Hematopoietic multipotent progenitor cell treated with erythropoietin and hydrocortisone succinate and interleukin-3 and kit ligand, for 6 days (in vitro differentiated cells): ENCODE data around the gene ITGB2.
A peak's percentile ranks its signal among the peaks of the same experiment; 100 is the strongest.
"Not testable (repeated sequence)": the region's sequence is repeated elsewhere in the genome, so short reads cannot be mapped to it uniquely, and the experiment has no call there.

Experiments
- DNase-seq: peaks from one replicate; pipeline ENCODE4 v3.0.0-alpha.2; 2015

Gene ITGB2

DNA sequence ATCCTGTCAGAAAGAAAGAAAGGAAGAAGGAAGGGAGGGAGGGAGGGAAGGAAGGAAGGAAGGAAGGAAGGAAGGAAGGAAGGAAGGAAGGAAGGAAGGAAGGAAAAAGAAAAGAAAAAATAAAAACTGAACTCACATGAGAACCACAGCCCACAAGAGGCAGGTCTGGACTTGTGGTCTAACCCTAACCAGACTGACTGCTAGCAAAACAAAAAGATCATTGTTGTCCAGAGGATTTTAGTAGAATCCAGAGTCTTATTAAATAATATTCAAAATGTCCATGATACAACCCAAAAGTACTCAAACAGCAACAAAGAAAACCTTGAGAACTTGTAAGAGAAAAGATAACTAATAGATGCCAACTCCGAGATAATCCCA, 4.7 kb upstream of the ITGB2 start:
- DNase-seq: no peak

DNA sequence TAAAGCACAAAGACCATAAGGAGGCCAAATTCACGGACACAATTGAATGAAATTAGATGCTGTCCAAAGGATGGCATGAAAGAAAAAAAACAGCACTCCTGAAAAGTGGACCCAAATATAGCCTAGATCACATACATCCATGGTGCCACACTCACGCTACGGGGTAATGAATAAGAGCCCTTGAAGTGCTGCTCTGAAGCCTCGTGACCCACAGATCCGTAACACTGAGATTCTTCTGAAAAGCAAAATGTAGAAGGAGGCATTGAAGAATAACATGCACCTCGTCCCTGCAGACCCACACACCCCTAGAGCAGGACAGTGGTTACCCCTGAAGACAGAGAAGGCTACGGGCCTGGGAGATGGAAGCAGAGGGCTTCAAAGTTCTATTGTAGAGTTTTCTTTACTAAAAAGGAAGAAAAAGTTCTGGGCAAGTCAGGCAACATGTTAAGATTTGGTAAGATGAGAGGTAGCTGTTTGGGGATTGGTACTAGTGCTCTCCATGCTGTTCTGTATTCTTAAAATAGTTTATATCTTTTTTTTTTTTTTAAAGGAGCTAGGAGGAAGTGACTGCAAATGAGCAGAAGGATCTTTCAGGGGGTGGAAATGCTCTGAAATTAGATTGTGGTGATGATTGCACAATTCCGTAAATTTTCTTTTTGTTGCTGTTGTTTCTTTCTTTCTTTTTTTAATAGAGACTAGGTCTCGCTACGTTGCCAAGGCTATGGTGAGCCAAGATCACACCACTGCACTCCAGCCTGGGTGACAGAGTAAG, 4.1 kb upstream of the ITGB2 start:
- DNase-seq: peak; percentile 55

DNA sequence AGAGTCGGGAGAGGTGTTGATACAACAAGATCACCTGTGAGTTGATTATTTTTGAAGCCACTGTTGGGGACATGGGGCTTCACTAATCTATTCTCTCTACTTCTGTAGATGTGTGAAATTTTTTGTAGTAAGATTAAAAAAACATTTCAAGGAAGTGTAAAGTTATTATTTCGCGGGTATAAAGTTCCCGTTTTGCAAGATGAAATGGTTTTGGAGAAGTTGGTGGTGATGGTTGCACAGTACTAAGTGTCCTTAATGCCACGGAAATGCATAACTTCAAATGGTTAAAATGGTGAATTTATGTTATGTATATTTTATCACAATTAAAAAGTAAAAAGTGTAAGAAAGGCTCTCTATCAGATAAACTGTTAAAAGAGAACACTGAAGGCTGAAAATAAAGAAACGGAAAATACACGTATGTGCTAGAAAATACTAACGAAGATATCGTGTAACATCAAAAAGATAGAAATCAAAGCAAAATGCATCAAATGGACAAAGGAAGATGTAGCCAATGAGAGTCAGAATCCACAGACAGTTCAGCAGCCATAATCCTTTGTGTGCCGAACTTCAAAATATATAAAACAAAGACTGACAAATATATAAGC, 2.9 kb upstream of the ITGB2 start:
- peak; percentile 47 for DNase-seq

DNA sequence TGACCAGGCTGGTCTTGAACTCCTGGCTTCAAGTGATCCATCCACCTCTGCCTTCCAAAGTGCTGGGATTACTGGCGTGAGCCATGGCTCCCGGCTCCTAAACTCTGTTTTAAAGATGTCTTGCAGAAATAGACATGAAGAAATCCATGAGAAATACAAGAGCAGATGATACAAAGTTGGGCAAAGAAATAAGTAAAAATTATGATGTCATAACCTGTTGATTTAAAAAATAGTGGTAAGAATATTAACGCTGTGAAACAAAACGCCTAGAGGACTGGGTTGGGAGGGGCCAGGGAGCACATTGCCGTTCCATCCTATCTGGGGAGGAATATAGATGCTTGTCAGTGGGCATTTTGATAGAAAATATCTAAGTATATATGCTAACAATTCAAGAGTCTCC, 1.2 kb upstream of the ITGB2 start:
- no peak for DNase-seq

DNA sequence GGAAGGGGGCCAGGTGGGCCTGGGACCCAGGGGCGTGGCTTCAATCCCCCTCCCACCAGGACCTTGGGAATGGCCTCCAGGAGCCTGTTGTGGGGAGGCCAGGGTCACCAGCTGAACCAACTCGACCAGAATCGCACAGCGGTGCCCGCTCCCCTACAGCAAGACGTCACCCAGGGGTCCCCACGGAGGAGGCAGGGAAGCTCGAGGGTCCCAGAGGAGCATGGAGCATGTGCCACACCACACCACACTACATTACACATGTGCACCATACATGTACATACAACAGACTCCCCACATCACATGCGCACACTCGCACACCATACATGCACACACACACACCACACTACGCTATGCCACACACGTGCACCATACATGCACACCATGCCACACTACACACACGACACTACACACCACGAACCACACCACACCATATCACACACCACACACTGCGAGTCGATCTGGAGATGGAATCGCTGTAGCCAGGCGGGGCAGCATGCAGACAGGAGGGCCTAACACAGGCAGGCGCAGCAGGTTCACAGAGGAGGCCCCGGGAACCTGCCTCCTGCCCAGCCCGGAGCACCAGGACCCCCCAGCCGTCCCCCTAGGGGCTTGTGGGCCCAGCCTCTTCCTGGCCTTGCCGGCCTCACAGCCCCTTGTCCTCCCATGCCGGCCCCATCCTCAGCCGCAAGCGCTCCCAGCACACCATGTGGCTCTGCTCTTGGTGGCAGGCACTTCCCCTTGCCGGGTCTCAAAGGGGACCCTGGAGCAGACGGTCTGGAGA, 596 bp downstream of the ITGB2 start:
- peak; percentile 60 for DNase-seq

DNA sequence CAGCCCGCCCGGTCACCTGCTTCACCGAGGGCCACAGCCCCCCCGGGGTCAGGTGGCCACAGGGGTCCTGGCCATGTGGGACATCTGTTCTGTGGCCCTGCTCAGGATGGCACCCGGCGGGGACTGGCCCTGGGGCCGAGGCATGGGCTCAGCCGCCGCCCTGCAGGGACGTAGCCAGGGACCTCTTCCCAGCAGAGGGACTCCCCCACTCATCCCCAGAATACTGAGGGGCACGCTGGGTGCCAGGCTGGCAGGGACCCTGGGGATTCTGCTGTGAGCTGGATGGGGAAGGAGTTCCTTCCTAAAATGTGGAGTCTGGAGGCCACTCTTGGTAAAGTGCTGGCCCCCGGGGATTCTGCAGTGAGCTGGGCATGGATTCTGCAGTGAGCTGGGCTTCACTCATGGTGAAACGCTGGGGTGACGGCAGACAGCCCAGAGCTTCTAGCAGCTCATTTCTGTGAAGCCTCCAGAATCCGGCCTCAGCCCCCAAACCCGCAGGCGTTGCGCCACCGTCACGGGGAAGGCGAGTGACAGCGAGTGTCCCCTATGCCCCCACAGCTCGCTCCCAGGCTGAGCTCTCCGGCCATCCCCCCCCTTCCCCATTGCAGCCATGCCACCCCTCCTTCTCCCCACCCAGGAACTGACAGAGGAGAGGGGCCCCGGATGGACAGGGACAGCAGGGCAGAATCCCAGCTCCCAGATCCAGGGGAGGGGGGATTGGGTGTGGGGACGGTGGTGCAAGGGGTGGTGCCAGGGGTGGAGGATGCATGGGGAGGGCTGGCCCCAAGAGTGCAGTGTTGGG, 1.4 kb downstream of the ITGB2 start:
- peak; percentile 60 for DNase-seq

DNA sequence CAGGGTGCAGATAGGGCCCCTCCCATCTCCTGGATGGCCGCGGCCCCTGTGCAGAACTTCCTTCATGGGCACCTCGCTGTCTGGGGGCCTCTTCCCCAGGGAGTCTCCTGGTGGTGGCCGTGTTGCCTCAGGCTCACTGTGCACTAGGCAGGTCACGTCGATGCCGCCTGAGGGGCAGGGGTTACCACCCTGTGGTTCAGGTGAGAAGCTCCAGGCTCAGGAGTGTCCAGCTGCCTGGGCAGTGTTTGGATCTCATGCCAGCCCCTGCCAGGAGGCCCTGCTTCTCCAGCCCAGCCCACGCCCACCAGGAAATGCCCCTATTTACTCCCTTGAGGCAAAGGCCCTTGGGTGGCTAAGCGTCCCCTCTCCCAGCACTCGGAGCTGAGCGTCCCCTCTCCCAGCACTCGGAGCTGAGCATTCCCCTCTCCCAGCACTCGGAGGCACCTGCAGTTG, 2.1 kb downstream of the ITGB2 start:
- no peak for DNase-seq

DNA sequence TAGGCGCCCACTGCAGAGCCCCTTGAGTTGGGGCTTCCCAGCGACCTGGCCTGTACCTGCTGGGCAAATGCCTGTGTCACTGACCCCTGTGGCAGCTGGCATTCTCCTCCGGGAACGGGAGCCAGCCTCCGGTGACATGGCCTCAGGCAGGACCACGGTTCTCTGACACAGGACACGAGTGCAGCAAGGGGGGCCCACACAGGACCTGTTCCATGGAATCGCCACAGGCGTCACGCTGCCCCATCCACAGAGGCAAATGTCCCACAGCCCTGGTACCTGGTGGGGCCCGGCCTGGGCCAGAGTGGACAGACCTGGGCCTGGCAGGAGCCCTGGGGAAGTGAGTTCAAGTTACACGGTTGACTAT, 2.6 kb downstream of the ITGB2 start:
- no peak for DNase-seq

DNA sequence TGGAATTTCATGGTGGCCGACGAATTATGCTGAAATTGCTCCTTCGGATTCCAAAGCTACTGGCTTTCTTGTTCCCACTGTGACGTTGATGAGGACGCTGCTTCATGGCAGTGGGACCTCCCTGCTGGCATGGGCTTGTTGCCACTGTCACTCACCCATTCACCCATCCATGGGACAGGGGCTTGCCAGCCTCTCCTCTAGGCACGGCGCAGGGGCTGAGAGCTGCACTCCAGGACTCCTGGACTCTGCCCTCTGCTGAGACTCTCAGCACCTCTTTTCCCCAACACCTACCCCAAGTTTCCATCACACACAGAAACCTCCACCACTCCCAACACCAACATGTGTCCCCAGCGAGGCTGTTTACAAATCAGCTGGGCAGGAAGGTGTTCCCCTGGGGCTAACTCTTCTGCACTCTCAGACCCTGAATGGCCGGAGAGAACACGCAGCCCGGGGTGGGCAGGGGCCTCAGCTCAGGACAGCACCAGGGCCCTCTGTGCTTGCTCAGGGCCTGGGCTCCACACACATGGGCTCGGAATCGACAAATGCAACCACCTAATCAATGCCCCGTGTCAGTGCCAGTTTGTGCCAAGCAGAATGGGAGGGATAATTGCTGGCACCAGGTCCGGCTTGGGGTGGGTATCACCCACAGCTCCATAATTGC, 3.1 kb downstream of the ITGB2 start:
- no peak for DNase-seq

DNA sequence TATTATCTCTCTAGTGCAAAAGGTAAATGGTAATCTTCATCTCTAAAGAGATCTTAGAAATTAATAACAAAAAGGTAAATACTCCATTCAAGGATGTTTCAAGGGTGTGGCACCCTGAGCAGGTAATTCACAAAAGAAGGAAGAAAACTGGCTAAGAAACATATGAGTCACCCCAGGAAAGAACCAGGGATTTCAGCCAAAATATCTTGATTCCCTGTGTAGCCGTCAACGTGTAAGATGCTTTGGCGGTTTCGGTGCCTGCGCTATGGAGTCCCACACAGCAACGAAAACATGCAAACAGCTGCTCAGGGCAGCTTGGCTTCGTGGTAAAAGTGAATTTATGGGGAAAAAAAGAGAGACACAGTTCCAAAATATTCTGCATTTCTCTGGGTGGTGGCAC, 3.7 kb downstream of the ITGB2 start:
- DNase-seq: no peak

DNA sequence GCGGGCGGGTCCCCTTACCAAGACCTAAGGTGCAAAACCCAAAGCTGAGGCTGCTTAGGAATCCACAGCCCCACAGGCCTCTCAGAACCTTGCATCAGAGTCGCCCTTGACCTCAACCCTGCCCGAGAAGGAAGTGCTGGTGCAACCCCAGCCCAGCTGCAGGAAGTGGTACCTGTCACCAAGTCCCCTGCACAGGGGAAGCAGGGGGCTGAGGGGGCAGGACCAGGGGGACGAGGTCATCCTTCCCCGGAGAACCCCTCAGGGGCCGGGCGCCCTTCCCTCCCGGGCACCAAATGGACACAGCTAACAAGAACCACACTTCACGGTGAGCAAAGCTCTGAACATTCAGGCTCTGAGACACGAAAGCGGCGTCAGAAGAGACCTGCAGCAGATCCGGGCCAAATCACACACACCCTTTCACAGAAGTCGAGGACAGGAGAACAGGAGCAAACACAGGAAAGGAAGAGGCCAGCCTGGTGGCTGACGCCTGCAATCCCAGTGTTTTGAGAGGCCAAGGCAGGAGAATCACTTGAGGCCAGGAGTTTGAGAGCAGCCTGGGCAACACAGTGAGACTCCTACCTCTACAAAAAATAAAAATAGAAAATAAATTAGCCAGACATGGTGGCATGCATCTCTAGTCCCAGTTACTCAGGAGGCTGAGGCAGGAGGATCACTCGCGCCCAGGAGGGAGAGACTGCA, 6.4 kb downstream of the ITGB2 start:
- DNase-seq: peak; percentile 65

DNA sequence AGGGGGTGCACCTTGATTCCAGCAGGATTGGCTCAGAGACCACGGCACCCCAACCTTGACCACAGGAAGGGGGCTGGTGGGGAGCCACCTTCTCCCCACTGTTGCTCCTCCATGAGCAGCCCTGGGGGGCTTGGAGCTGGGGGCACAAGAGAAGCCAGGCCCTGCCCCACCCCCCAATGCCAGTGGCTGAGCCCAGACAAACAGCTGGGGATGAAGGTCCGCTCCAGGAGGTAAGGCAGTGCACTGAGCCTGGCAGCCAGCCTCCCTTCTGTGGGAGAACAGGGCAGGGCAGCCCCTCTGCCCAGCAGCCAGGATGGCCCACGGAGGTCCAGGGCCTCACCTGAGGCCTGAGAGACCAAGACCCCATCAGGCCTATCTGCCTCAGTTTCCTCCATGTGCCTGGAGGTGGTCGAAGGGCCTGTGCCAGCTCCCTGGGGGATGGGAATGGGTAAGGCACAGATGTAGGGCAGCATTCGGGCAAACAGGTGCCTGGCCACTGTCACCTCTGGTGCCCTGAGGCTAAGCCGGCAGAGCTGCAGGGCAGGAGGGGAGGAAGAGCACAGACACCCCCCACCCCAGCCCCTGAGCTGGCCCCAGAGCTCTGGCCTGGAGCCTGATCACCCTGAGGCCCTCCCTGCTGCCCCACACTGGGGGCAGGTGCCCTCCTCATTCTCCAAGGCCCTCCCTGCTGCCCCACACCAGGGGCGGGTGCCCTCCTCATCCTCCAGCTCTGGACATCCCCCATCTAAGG, 7.1 kb downstream of the ITGB2 start:
- DNase-seq: no peak

DNA sequence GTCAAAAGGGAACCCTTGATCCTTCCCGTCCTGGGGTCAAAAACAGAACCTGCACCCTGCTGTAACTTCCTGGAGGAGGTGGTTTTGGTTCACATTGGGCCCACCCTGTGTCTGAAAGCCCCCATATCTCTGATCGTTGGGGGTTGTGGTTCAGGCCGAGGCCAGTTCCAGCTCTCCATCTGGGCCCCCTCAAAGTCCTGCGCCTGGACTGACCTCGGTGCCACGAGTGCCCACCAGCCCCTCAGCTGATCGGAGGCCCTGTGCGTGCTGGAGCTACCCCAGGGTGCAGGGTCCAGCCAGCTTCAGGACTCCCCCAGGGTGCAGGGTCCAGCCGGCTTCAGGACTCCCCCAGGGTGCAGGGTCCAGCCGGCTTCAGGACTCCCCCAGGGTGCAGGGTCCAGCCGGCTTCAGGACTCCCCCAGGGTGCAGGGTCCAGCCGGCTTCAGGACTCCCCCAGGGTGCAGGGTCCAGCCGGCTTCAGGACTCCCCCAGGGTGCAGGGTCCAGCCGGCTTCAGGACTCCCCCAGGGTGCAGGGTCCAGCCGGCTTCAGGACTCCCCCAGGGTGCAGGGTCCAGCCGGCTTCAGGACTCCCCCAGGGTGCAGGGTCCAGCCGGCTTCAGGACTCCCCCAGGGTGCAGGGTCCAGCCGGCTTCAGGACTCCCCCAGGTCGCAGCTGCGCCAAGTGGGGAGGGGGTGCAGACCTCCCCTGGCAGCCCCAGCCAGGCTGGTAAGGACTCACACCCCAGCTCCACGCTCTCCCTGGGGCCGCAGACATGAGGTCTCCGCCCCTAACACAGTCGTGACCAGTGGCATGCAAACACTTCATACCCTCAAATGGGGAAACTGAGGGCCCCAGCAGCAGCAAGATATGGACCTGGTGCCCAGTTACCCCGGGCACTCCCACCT, 7.9 kb downstream of the ITGB2 start:
- not testable (repeated sequence) for DNase-seq

DNA sequence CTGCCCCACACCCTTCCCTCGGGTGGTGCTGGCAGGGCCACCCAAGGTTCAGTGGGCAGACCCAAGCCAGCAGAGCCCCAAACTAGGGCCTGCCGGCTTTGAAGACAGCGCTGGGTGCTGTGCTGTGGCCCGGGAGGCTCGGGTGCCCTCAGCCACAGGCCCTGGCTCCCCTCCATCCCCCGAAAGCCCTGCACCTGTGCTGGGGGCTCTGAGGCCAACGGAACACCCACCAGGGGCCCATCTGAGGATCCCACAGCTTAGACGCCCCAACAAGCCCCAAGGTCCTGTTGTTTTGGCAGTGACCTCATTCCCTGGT, 8.6 kb downstream of the ITGB2 start:
- no peak for DNase-seq

DNA sequence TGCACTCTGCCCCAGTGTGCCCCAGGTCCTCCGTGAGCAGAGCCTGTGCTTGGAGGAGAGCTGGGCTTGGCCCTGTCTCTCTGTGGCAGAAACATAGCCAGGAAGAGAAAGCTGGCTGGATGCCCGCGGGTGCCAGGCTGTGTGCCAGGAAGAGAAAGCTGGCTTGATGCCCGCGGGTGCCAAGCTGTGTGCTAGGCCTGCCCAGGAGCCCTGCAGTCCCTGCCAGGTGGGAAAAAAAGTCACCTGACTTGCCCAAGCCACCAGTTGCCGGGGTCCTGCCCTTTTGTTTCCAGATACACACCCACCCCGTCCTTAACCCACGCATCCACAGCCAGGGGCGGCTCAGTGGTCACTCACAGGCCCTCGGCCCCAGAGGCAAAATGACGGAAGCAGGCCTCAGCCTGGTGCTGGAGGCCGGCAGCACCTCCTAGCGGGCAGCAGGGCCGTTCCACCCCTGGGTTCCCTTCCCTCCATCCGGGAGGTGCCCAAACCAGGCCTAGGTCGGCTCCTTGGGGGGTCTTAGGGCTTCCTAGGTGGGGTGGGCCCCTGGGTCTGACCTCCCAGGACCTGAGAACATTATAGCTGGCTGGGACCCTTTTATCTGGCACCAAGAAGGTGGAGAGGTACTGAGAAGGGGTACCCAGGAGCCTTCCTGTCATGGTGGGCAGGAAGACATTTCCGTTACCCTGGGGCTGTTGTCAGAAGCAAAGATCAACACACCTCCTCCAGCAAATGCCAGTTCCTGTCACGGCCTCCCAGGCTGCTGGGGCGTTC, 9.1 kb downstream of the ITGB2 start:
- peak; percentile 92 for DNase-seq

DNA sequence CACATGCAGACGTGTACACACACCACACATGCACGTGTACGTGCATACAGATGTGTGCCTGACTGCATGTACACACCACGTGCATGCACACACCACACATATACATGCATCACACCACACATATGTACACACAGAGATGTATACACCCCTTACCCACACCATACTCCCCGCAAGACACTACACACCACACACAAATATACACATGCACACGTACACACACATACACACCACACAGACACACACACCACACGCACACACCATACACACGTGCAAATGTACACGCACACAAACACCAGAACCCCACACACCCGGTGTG, 9.7 kb downstream of the ITGB2 start:
- DNase-seq: no peak

DNA sequence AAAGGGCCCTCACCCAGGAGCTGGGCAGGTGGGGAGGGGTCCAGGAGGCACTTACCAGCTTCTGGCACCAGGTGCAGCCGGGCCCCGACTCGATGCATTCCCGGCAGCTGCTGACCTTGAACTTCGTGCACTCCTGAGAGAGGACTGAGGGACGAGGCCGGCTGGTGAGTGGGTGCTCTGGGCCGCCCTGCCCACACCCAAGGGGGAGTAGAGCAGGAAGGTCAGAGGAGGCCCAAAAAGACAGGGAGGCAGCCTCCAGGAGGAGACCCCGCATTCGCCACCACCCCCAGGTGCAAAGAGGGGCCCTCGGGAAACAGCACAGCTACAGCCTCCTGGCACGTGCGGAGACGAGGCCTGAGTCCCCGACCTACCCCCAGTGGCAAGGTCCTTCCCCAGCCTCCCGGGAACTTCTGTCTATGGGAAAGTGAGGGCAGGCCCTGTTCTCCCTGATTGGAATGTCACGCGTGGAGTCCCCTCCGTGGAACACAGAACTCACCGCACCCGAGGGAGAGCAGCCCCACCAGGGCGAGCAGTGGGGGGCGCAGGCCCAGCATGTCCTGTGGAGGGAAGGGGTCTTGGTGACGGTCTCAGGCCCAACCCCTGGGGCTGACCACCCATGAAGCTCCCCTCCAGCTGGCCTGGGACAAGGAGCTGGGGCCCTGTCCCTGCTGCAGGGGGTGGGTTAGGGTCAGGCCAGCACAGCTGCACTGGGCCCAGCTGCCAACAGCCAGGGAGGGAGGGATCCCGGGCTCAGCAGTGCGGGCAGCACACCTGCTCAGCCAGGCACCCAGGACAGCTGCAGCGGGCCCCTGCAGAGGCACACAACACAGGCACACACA, 10.3 kb downstream of the ITGB2 start:
- no peak for DNase-seq

DNA sequence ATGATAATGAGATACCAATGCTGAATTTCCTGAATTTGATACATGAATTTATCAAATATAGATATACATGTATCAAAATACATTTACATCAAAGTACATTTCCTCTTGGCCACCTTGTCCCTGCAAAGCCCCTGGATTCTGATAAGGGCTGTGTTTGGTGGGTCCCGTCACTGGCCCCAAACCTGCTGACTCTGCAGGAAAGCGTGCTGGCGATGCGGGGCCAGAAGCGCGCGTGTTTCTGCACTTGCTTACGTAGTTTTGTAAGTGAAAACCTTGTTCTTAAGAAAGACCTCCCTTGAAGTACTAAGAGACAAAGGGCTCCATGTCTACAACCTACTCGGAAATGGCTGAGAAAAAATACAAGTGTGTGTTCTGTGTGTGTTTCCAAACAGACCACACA, 11.0 kb downstream of the ITGB2 start:
- DNase-seq: no peak

DNA sequence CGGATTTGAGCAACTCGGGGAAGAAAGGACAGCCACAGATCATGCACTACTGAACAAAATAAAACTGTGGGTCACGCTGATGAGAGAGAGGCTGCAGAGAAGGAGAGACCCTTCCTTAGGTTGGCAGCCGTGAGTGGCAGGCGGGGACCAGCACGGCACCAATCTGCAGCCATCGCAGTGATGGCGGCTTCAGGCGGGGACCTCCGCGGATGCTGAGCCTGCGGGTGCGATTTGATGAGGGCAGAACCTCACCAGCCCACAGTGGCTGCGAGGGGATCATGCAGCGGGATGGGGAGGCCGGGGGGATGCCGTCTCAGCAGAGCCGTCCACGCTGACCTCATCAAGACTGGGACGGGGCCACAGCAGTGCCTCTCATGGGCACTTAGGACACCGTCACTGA, 11.8 kb downstream of the ITGB2 start:
- no peak for DNase-seq
